Measurements from ENCODE around the gene KRTAP2-2. TPM values are rescaled to one million over a fixed set of nuclear protein-coding genes. Genes with fewer than 3 reads are reported as not detected.
"Not testable (repeated sequence)": the region's sequence is repeated elsewhere in the genome, so short reads cannot be mapped to it uniquely, and the experiment has no call there.

The KRTAP2-2 gene
- total RNA-seq, 1 donor from 2014 or later = not detected

- Mint-ChIP-seq H3K27ac (no peak overlapping the region), H3K4me3 (no peak overlapping the region), H3K36me3 (no peaks in the 10 kb centered on the region), H3K9me3 (peaks cover 3% of the 10 kb centered on the region), H3K27me3 (ENCODE audit: low read depth) (no peaks in the 10 kb centered on the region), H3K4me1 (no peaks in the 10 kb centered on the region)
- DNase-seq (ENCODE audit: low spot score in 2 of 2, unreplicated experiment in 2 of 2) = no peak
- no peak for TF ChIP-seq CTCF (IDR thresholded peaks at IDR 0.05; ENCODE audit: unreplicated experiment)
These were observed 18.6 kb upstream of the KRTAP2-2 start for GRCh38 chr17:41073676-41074075.

- no peaks in the 10 kb centered on the region for H3K4me1 Mint-ChIP-seq
- no peak for DNase-seq (ENCODE audit: low spot score in 2 of 2, unreplicated experiment in 2 of 2)
- TF ChIP-seq CTCF (IDR thresholded peaks at IDR 0.05; ENCODE audit: unreplicated experiment) = no peak
- no peaks in the 10 kb centered on the region for H3K36me3 Mint-ChIP-seq
- H3K4me3 Mint-ChIP-seq = no peak overlapping the region
- H3K9me3 Mint-ChIP-seq = no peaks in the 10 kb centered on the region
- no peaks in the 10 kb centered on the region for H3K27me3 Mint-ChIP-seq (ENCODE audit: low read depth)
- H3K27ac Mint-ChIP-seq = no peak overlapping the region
These were observed 16.8 kb upstream of the KRTAP2-2 start for GRCh38 chr17:41071606-41072360.

GRCh38 chr17:41069031-41069430 is 14.0 kb upstream of the KRTAP2-2 start:
- Mint-ChIP-seq H3K27me3 (ENCODE audit: low read depth) (no peaks in the 10 kb centered on the region), H3K4me3 (no peak overlapping the region), H3K36me3 (no peaks in the 10 kb centered on the region), H3K9me3 (no peaks in the 10 kb centered on the region), H3K27ac (no peak overlapping the region), H3K4me1 (no peaks in the 10 kb centered on the region)
- no peak for TF ChIP-seq CTCF (IDR thresholded peaks at IDR 0.05; ENCODE audit: unreplicated experiment)
- DNase-seq (ENCODE audit: low spot score in 2 of 2, unreplicated experiment in 2 of 2) = no peak

- no peaks in the 10 kb centered on the region for H3K36me3 Mint-ChIP-seq
- no peaks in the 10 kb centered on the region for H3K27me3 Mint-ChIP-seq (ENCODE audit: low read depth)
- no peak for TF ChIP-seq CTCF (IDR thresholded peaks at IDR 0.05; ENCODE audit: unreplicated experiment)
- no peaks in the 10 kb centered on the region for H3K9me3 Mint-ChIP-seq
- H3K4me1 Mint-ChIP-seq = no peaks in the 10 kb centered on the region
- no peak overlapping the region for H3K27ac Mint-ChIP-seq
- H3K4me3 Mint-ChIP-seq = no peak overlapping the region
- no peak for DNase-seq (ENCODE audit: low spot score in 2 of 2, unreplicated experiment in 2 of 2)
These were observed 12.3 kb upstream of the KRTAP2-2 start for GRCh38 chr17:41067281-41067680.

GRCh38 chr17:41065829-41066624 is 11.0 kb upstream of the KRTAP2-2 start, which contains the start of gene KRTAP2-4:
TSS of gene KRTAP2-4 (minus strand) at chr17:41065879. CDS start at chr17:41065845, 34 bp downstream.
- no peak for TF ChIP-seq CTCF (IDR thresholded peaks at IDR 0.05; ENCODE audit: unreplicated experiment)
- H3K4me1 Mint-ChIP-seq = peaks cover 10% of the 10 kb centered on the region
- no peaks in the 10 kb centered on the region for H3K27me3 Mint-ChIP-seq (ENCODE audit: low read depth)
- no peak for DNase-seq (ENCODE audit: low spot score in 2 of 2, unreplicated experiment in 2 of 2)
- no peaks in the 10 kb centered on the region for H3K9me3 Mint-ChIP-seq
- H3K4me3 Mint-ChIP-seq = no peak within 1 kb of the TSS
- H3K27ac Mint-ChIP-seq = no peak within 1 kb of the TSS
- H3K36me3 Mint-ChIP-seq = no peaks in the 10 kb centered on the region

GRCh38 chr17:41065016-41065689 is 10.1 kb upstream of the KRTAP2-2 start:
- H3K9me3 Mint-ChIP-seq; H3K36me3 Mint-ChIP-seq; DNase-seq (ENCODE audit: low spot score in 2 of 2, unreplicated experiment in 2 of 2); H3K4me3 Mint-ChIP-seq; H3K27me3 Mint-ChIP-seq (ENCODE audit: low read depth); H3K27ac Mint-ChIP-seq: not testable (repeated sequence)
- peaks cover 18% of the 10 kb centered on the region for H3K4me1 Mint-ChIP-seq

Measured in mesothelial cell of epicardium (in vitro differentiated cells).